Heart right ventricle (tissue), 16 donors: ENCODE data around the gene EXT2. TPM values are rescaled to one million over a fixed set of nuclear protein-coding genes. Genes with fewer than 3 reads are reported as not detected.
A peak's percentile ranks its signal among the peaks of the same experiment; 100 is the strongest.

Experiments used
- ATAC-seq, 8 donors: fragments of 200-7000 bp; cut with Tn5 transposase; one replicate each; pipeline ENCODE4 v1.9.1; 2020; ENCODE audit warnings: mild to moderate bottlenecking in 8 of 8, moderate library complexity in 8 of 8, moderate number of reproducible peaks in 1 of 8
- DNase-seq, 2 donors: peaks; one replicate each; pipeline ENCODE4 v3.0.0-alpha.2; 2020
- H3K27ac ChIP-seq, 10 donors: fragments of 200-600 bp; sonication (generic) in 2 of 10; one replicate each; pipeline versions ENCODE4 v1.5.0 to v1.8.0; 2020 to 2022; ENCODE audit warnings: mild to moderate bottlenecking in 3 of 10
- H3K27me3 ChIP-seq, 7 donors: fragments of 200-600 bp; one replicate each; pipeline ENCODE4 v1.8.0; 2021 to 2022; ENCODE audit warnings: mild to moderate bottlenecking in 2 of 7
- H3K36me3 ChIP-seq, 9 donors: fragments of 200-600 bp; sonication (generic) in 1 of 9; one replicate each; pipeline versions ENCODE4 v1.5.0 to v1.8.0; 2020 to 2022; ENCODE audit warnings: mild to moderate bottlenecking in 2 of 9
- H3K4me1 ChIP-seq, 9 donors: fragments of 200-600 bp; sonication (generic) in 1 of 9; one replicate each; pipeline versions ENCODE4 v1.5.0 to v1.8.0; 2020 to 2022; ENCODE audit warnings: mild to moderate bottlenecking in 4 of 9
- H3K4me3 ChIP-seq, 10 donors: fragments of 200-600 bp; sonication (generic) in 2 of 10; one replicate each; pipeline versions ENCODE4 v1.5.0 to v1.8.0; 2020 to 2022; ENCODE audit warnings: mild to moderate bottlenecking in 7 of 10, moderate library complexity in 2 of 10
- H3K9me3 ChIP-seq, 11 donors: fragments of 200-600 bp in 10 of 11; sonication (generic) in 2 of 11; one replicate each; pipeline versions ENCODE4 v1.5.0 to v1.8.0; 2013 to 2022; ENCODE audit warnings: mild to moderate bottlenecking in 2 of 11, control low read depth in 1 of 11, moderate library complexity in 1 of 11
- CTCF ChIP-seq, 9 donors: fragments of 200-600 bp; sonication (generic) in 2 of 9; IDR thresholded peaks; one replicate each; pipeline versions ENCODE4 v1.5.0 to v1.8.0; 2021 to 2022; ENCODE audit warnings: antibody characterized with exemption in 9 of 9, mild to moderate bottlenecking in 5 of 9, moderate library complexity in 1 of 9
- WGBS, 2 donors: extraction: QIAGEN DNeasy Blood & Tissue Kit; methylation state at CpG; one replicate each; pipeline ENCODE4 v1.1.7; 2013; ENCODE audit warnings: inconsistent platforms in 1 of 2; 5-methylcytosine and 5-hydroxymethylcytosine counted together
- intact Hi-C, 10 donors: fragments of 100-400 bp; cut with DNase I; formaldehyde crosslinking; loops; one replicate each; pipeline versions ENCODE4 v1.11.1 to v1.14.2; 2022
- polyA plus RNA-seq, 2 donors: library from polyadenylated mRNA; stranded (reverse); fragments of 200-250 nt; gene quantifications; one replicate each; pipeline ENCODE4 v1.2.3, GENCODE V29; 2013
- total RNA-seq, 10 donors: library from RNA; stranded (reverse); fragmentation: NEBNext Ultra II Directional in 3 of 10; extraction: Animal tissue kit (Norgen Biotek cat#: 25700) in 3 of 10; gene quantifications; one replicate each; pipeline versions ENCODE4 v1.2.1 to v1.2.4, GENCODE V29; 2021 to 2023
- donor health status: Arrhythmogenic right ventricular cardiomyopathy.
- donor health status: ischemic (EF 13 %, LVEDD 7.1; RV severe dilation, severe dysfunction).
- donor health status: healthy with polysubstance abuse.
- donor health status: DM: no; HTN: yes; CAD: no.
- donor health status: DM: no; HTN: no; CAD: no.
- donor health status: ischemic (EF 25% LVEDD 6.9; RV normal size, moderate dysfunction).
- donor health status: ischemic (EF 25% LVEDD 5.7; RV mildly dilated, moderate dysfunction).
- donor health status: healthy.
- donor health status: DM: yes; HTN: yes; CAD: no.
- donor health status: Ischemic cardiomyopathy.
- donor health status: ischemic (EF 35%, LVEDD 5.7; RV mildly dilated, moderate dysfunction).
- donor health status: nonischemic (EF 11% LVEDD 7.7; RV severe dilation, severe dysfunction).
- donor health status: DM: yes; HTN: yes; CAD: no.
- donor health status: PGD.
- donor health status: ischemic (EF 29% LVEDD 5.4; RV normal size, mild dysfunction).
- donor health status: nonischemic (EF 23%, LVEDD 6.1; RV moderate dilation, normal function).

EXT2 gene
- total and polyA plus RNA-seq, 12 donors, result 18.7 to 35.1 (median 28.2) TPM

GRCh38 chr11:44112091-44112821 is 16.8 kb downstream of the EXT2 start:
- peak in 6 of 8 donors; percentile 57 to 83 (median 68) for ATAC-seq
- H3K4me3 ChIP-seq, result no peak overlapping the region
- H3K36me3 ChIP-seq, result peaks cover 0 to 79% (median 28%) of the 10 kb centered on the region in 9 donors
- peak; percentile 33 to 48 for DNase-seq
- no peak for TF ChIP-seq CTCF (IDR thresholded peaks at IDR 0.05)
- H3K27ac ChIP-seq, result peak overlapping the region in 1 of 10 donors; percentile 18
- no peaks in the 10 kb centered on the region for H3K9me3 ChIP-seq
- intact Hi-C loops, result loop anchor here in 5 of 10 donors (5.0 to 10.0 kb wide), 3 partner anchors 173 to 425 kb away; no protein-coding TSS in a partner anchor
- no peaks in the 10 kb centered on the region for H3K27me3 ChIP-seq
- WGBS, 2 donors, result 38 to 45% methylated on average over 7 of the region's 7 CpGs
- peaks cover 9 to 57% (median 32%) of the 10 kb centered on the region in 9 donors for H3K4me1 ChIP-seq

- Histone ChIP-seq H3K4me1 (peaks cover 9 to 57% (median 32%) of the 10 kb centered on the region in 9 donors), H3K27ac (no peak overlapping the region), H3K4me3 (no peak overlapping the region), H3K9me3 (no peaks in the 10 kb centered on the region), H3K27me3 (no peaks in the 10 kb centered on the region), H3K36me3 (peaks cover 0 to 80% (median 30%) of the 10 kb centered on the region in 9 donors)
- no peak for TF ChIP-seq CTCF (IDR thresholded peaks at IDR 0.05)
- WGBS, 2 donors, result 83 to 85% methylated on average over 3 of the region's 3 CpGs
- intact Hi-C loops, result loop anchor here in 5 of 10 donors (5.0 to 10.0 kb wide), 3 partner anchors 172 to 424 kb away; no protein-coding TSS in a partner anchor
- no peak for DNase-seq
- ATAC-seq, result no peak
Observed at GRCh38 chr11:44113018-44113417, 17.5 kb downstream of the EXT2 start.

GRCh38 chr11:44113572-44113971 is 18.1 kb downstream of the EXT2 start:
- DNase-seq, result no peak
- Histone ChIP-seq H3K36me3 (peaks cover 0 to 77% (median 25%) of the 10 kb centered on the region in 9 donors), H3K27ac (no peak overlapping the region), H3K4me1 (peaks cover 9 to 57% (median 32%) of the 10 kb centered on the region in 9 donors), H3K9me3 (no peaks in the 10 kb centered on the region), H3K27me3 (no peaks in the 10 kb centered on the region), H3K4me3 (no peak overlapping the region)
- 89 to 90% methylated on average over 3 of the region's 3 CpGs for WGBS, 2 donors
- no peak for ATAC-seq
- TF ChIP-seq CTCF (IDR thresholded peaks at IDR 0.05), result no peak
- intact Hi-C loops, result loop anchor here in 5 of 10 donors (5.0 to 10.0 kb wide), 3 partner anchors 171 to 424 kb away; no protein-coding TSS in a partner anchor

GRCh38 chr11:44116234-44116830 is 20.9 kb downstream of the EXT2 start:
- Histone ChIP-seq H3K36me3 (peaks cover 0 to 57% (median 23%) of the 10 kb centered on the region in 9 donors), H3K27ac (peak overlapping the region in 1 of 10 donors; percentile 2), H3K27me3 (no peaks in the 10 kb centered on the region), H3K4me3 (no peak overlapping the region), H3K4me1 (peaks cover 6 to 61% (median 43%) of the 10 kb centered on the region in 9 donors), H3K9me3 (no peaks in the 10 kb centered on the region)
- DNase-seq (no peak), ATAC-seq (peak in 2 of 8 donors; percentile 35 to 56)
- TF ChIP-seq CTCF (IDR thresholded peaks at IDR 0.05), result no peak
- 55 to 67% methylated on average over 3 of the region's 3 CpGs for WGBS, 2 donors
- intact Hi-C loops, result loop anchor here in 1 of 10 donors (10.0 kb wide), 1 partner anchor 168 kb away; no protein-coding TSS in a partner anchor
